Astrocyte (in vitro differentiated cells and primary cell): ENCODE data around the gene PDX1.
A peak's percentile ranks its signal among the peaks of the same experiment; 100 is the strongest.

Source experiments
- CTCF ChIP-seq: IDR thresholded peaks from 2 replicates; pipeline ENCODE4 v1.5.1; 2011; ENCODE audit warnings: low read depth, mild to moderate bottlenecking, inconsistent platforms, low read length, moderate library complexity; ENCODE audit not compliant: insufficient read depth
- EZH2 ChIP-seq: IDR thresholded peaks from 2 replicates; pipeline ENCODE4 v1.6.1; 2012; ENCODE audit warnings: mild to moderate bottlenecking, low read length, inconsistent platforms; ENCODE audit not compliant: insufficient read depth

GRCh38 chr13:27965740-27966640 lies 46.2 kb downstream of the PDX1 start:
- TF ChIP-seq EZH2, result peak; percentile 93
- no peak for TF ChIP-seq CTCF
